Activated naive CD4-positive, alpha-beta T cell treated with anti-CD3 and anti-CD28 coated beads, Interleukin-2, amount 10 ng/mL, durations not matched to agents 7 days and 5 days (primary cell): ENCODE results near the gene ERN2.

Source experiments
- CTCF ChIA-PET: fragments of 350-600 bp; sonication (Branson Sonifier 250); formaldehyde crosslinking; loops from one replicate; lab custom pipeline; 2021; ENCODE audit warnings: antibody characterized with exemption; lab: Charles Lee
- DNase-seq: peaks from one replicate; pipeline ENCODE4 v3.0.0-alpha.2; 2020
- H3K27ac Mint-ChIP-seq: one replicate; pipeline ENCODE4 v1.8.0; 2021; ENCODE audit warnings: mild to moderate bottlenecking, moderate library complexity, mixed read lengths
- H3K27me3 Mint-ChIP-seq: one replicate; pipeline ENCODE4 v1.8.0; 2021; ENCODE audit warnings: mild to moderate bottlenecking, mixed read lengths
- H3K36me3 Mint-ChIP-seq: one replicate; pipeline ENCODE4 v1.8.0; 2021; ENCODE audit warnings: mixed read lengths
- H3K4me1 Mint-ChIP-seq: one replicate; pipeline ENCODE4 v1.8.0; 2021; ENCODE audit warnings: mixed read lengths
- H3K4me3 Mint-ChIP-seq: one replicate; pipeline ENCODE4 v1.8.0; 2021; ENCODE audit warnings: mild to moderate bottlenecking, moderate library complexity, mixed read lengths
- H3K9me3 Mint-ChIP-seq: one replicate; pipeline ENCODE4 v1.8.0; 2021; ENCODE audit warnings: mixed read lengths

ERN2 gene

DNA sequence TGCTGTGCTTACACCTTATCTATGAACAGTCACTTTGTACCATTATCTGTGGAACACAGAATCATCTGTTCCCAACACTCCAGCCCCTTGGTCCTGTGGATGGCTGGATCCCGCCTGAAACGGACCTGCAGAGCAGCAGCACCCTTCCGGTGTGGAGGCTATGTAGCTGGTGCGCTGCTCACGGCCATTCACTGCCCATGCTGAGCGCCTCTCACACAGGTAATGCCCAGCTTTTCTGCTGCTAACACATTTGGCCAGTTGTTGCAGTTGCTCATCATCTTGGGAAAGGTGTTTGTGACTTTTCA lies 45.7 kb downstream of the ERN2 start:
- Mint-ChIP-seq H3K9me3 (no peaks in the 10 kb centered on the region), H3K27ac (no peak overlapping the region), H3K4me3 (no peak overlapping the region), H3K36me3 (peaks cover 67% of the 10 kb centered on the region), H3K27me3 (no peaks in the 10 kb centered on the region), H3K4me1 (peaks cover 15% of the 10 kb centered on the region)
- no peak for DNase-seq
- CTCF ChIA-PET: no interaction called here

DNA sequence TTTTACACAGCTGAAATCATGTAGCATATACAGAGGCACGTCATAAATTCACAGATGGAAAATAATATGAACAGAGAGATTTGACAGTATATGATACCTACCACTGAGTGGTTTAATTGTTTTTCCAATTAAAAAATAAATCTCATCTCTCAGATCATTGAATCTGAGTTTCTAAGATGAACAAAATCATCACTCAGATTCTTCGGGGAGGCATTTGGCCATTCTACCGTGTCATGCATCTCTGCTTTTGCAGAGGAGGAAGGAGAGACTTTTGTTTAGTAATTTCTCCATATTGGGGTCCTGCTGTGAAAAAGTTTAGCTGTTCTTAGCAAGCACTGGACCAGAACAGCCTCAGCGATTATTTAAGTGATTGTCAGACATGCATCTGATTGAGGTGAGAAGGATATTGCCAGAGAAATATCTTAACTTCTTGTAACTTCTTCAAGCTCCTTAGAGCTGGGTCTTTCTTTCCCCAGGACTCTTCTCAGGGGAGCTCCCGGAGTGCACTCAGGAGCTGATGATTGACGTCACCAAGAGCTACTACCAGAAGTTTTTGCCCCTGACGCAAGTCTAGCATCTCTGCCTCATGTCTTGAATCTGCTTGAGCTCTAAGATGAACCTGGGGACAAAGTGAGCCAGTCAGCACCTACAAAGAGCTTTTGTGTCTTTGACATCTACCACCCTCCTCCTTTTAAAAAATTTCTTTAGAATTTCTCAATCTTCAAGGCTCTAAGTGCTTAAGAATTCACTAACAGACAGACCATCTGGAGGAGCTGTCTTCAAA lies 46.3 kb downstream of the ERN2 start:
- Mint-ChIP-seq H3K27me3 (no peaks in the 10 kb centered on the region), H3K4me1 (peaks cover 15% of the 10 kb centered on the region), H3K27ac (peak overlapping the region; percentile 6), H3K4me3 (no peak overlapping the region), H3K9me3 (no peaks in the 10 kb centered on the region), H3K36me3 (peaks cover 68% of the 10 kb centered on the region)
- DNase-seq: no peak
- CTCF ChIA-PET: interaction anchor here (0.9 kb wide), 1 partner anchor 355 kb away, joined by 3 read pairs; no protein-coding TSS in a partner anchor

DNA sequence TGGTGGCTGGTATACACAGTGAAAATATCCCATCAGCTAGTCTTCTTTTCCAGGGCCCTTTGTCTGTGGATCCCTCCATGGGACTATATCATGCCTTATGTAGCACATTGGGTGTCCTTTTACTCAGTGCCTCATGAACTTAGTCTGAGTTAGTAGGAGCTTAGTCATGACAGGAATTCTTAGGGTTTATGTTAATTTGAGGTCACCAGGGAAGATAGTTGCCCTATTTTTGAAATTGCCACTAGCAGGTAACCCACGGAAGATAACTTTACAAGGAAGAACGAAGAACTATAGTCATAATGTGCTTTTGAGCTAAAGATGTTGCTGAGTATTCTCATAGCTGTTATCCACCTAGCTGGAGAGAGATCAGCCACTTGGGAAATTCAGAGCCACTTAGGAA lies 49.1 kb downstream of the ERN2 start:
- Mint-ChIP-seq H3K27ac (no peak overlapping the region), H3K9me3 (no peaks in the 10 kb centered on the region), H3K36me3 (peaks cover 75% of the 10 kb centered on the region), H3K27me3 (no peaks in the 10 kb centered on the region), H3K4me1 (peaks cover under 1% of the 10 kb centered on the region), H3K4me3 (no peak overlapping the region)
- CTCF ChIA-PET: interaction anchor here (0.9 kb wide), 1 partner anchor 66 kb away, joined by 3 read pairs; no protein-coding TSS in a partner anchor
- DNase-seq: no peak

- CTCF ChIA-PET: no interaction called here
- no peak for DNase-seq
- H3K36me3 Mint-ChIP-seq: peaks cover 41% of the 10 kb centered on the region
- H3K4me3 Mint-ChIP-seq: no peak overlapping the region
- H3K4me1 Mint-ChIP-seq: peaks cover 11% of the 10 kb centered on the region
- no peaks in the 10 kb centered on the region for H3K9me3 Mint-ChIP-seq
- H3K27me3 Mint-ChIP-seq: no peaks in the 10 kb centered on the region
- no peak overlapping the region for H3K27ac Mint-ChIP-seq
Observed at GRCh38 chr16:23651943-23652468, 61.0 kb downstream of the ERN2 start.

DNA sequence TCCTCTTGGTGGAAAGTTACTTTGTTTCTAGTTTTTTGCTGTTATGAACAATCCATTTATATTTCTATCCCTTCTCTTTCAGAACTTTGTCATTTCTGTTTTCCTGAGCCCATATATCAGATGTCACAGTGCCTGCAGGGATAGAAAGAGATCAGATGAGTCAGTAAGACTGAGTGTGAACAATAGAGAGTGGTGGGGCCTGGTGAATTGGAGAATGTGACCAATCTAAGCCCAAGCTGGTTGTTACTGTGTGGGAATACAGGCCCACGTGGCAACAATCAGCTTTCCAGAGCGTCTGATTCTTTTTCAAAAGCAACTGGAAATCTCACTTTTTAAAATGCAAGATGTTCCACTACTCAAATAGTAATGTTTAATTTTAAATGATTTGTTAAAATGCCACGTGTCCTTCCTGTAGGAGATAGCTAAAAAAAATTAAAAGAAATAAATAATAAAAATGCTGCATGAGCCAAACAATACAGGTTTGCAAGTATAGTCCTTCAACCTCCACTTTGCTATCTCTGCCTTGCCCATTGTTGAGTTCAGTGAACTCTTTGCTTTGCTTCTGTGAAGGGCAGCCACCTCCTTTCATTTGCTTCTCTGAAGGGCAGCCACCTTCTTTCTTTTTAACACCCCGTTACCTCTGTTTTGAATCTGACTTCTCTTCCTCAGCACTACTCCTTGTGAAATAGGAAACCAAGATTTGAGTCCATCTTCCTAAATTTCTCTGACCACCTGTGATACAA lies 62.2 kb downstream of the ERN2 start:
- no peak for DNase-seq
- Mint-ChIP-seq H3K27ac (no peak overlapping the region), H3K27me3 (no peaks in the 10 kb centered on the region), H3K4me1 (peaks cover 18% of the 10 kb centered on the region), H3K9me3 (no peaks in the 10 kb centered on the region), H3K36me3 (peaks cover 48% of the 10 kb centered on the region), H3K4me3 (no peak overlapping the region)
- CTCF ChIA-PET: no interaction called here

GRCh38 chr16:23642246-23642774 lies 70.7 kb downstream of the ERN2 start:
- Mint-ChIP-seq H3K27me3 (no peaks in the 10 kb centered on the region), H3K9me3 (no peaks in the 10 kb centered on the region), H3K27ac (peak overlapping the region; percentile 97), H3K36me3 (peaks cover 37% of the 10 kb centered on the region), H3K4me3 (peak overlapping the region; percentile 99), H3K4me1 (peaks cover 44% of the 10 kb centered on the region)
- CTCF ChIA-PET: interaction anchor here (0.6 kb wide), 1 partner anchor 18 kb away, joined by 3 read pairs; no protein-coding TSS in a partner anchor
- no peak for DNase-seq

DNA sequence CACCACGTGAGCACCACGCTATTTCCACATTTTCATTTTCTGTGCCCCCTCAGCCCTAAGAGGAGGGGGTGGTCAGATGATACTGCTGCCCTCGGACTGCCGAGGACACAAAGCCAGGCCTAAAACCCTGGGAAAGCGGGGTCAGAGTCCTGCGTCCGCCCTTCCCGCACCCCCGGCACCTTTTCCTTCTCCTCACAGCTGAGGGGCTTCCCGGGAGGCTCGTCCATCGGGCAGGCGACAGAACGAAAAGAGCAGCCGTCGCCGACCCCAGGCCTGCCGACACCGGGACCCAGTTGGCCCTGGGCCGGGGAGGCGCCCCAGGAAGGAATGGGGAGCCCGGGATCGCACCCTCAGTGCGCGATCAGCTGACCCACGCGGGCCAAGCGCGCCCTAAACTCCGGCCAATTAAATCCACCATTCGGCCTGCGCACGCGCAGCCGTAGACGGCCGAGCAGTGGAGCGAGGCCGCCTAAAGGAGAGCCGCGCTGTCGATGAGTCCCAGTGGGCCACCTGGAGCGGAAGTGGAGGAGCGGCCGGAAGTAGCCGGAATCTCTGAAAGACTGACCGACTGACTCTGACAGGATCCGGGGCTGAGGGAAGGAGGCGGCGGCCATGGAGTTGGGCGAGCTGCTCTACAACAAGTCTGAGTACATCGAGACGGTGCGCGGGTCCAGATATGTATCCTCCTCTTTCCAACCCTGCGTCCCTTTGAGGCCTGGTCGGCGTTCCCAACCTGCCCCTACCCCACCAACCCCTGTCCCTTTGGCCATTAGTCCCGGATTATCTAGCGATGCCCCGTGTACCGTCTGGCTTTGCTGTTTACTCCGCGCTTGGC lies 71.9 kb downstream of the ERN2 start, which contains the start of the genes DCTN5 and PALB2:
Gene DCTN5 (plus strand): TSS at position 536 of the 835 bp plus-strand sequence. CDS start 77 bp downstream, at position 613.
Gene PALB2 (minus strand): TSS at position 380 of the 835 bp plus-strand sequence. CDS start 153 bp downstream, at position 227.
- Mint-ChIP-seq H3K4me1 (peaks cover 40% of the 10 kb centered on the region), H3K4me3 (peak within 1 kb of the TSS; percentile 99)
- CTCF ChIA-PET: interaction anchor here (1.4 to 1.9 kb wide), 2 partner anchors 12 to 44 kb away, joined by 4 to 9 read pairs; no protein-coding TSS in a partner anchor

GRCh38 chr16:23640615-23640930 lies 72.4 kb downstream of the ERN2 start:
- no peaks in the 10 kb centered on the region for H3K9me3 Mint-ChIP-seq
- CTCF ChIA-PET: interaction anchor here (1.4 to 1.9 kb wide), 2 partner anchors 12 to 43 kb away, joined by 4 to 9 read pairs; no protein-coding TSS in a partner anchor
- H3K27me3 Mint-ChIP-seq: no peaks in the 10 kb centered on the region
- no peak for DNase-seq
- peak overlapping the region; percentile 99 for H3K4me3 Mint-ChIP-seq
- H3K27ac Mint-ChIP-seq: peak overlapping the region; percentile 97
- peaks cover 35% of the 10 kb centered on the region for H3K4me1 Mint-ChIP-seq
- peaks cover 31% of the 10 kb centered on the region for H3K36me3 Mint-ChIP-seq

More for the DNA sequence above, 71.9 kb downstream of the ERN2 start, which contains the start of the genes DCTN5 and PALB2:
- H3K9me3 Mint-ChIP-seq: no peaks in the 10 kb centered on the region
- H3K36me3 Mint-ChIP-seq: peaks cover 31% of the 10 kb centered on the region
- peak within 1 kb of the TSS; percentile 97 for H3K27ac Mint-ChIP-seq
- H3K27me3 Mint-ChIP-seq: no peaks in the 10 kb centered on the region
- DNase-seq: peak; percentile 93
